Gastroesophageal sphincter (tissue), 3 donors: ENCODE results near the gene SIPA1L3.

Experiments used
- POLR2A ChIP-seq, 2 donors: fragments of 450-650 bp; IDR thresholded peaks; one replicate each; pipeline ENCODE4 v1.6.1; 2017; ENCODE audit warnings: antibody characterized with exemption in 2 of 2, mild to moderate bottlenecking in 2 of 2, moderate library complexity in 1 of 2
- POLR2AphosphoS5 ChIP-seq: sonication (generic); formaldehyde crosslinking; IDR thresholded peaks from one replicate; pipeline ENCODE4 v1.6.1; 2017; ENCODE audit warnings: antibody characterized with exemption
- TF ChIP-seq, protein P1 (sequence below), 4 experiments: fragments of 200-600 bp in 2 of 4; fragments of 450-650 bp in 2 of 4; sonication (generic) in 1 of 4; IDR thresholded peaks; one replicate each; pipeline ENCODE4 v1.5.1; 2017 to 2019; ENCODE audit warnings: antibody characterized with exemption in 4 of 4, mild to moderate bottlenecking in 2 of 4, moderate library complexity in 2 of 4

DNA sequence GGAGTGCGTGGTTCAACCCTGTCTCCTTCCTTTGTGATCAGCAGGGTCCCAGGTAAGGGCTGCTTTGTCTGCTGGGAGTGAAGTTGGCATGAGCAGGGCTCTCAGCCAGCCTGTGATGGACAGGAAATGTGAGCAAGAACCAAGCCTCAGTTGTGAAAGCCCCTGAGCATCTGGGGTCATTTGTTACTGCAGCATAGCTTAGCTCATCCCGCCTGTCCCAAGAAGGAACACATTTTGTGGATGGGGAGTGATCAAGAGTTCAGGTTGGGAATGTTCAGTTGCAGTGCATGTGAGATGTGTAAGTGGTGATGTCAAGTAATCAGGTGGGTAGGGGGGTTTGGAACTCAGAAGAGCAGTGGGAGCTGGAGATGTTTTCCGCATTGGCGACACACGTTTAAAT, 164.6 kb downstream of the SIPA1L3 start:
- TF ChIP-seq, protein P1, sequence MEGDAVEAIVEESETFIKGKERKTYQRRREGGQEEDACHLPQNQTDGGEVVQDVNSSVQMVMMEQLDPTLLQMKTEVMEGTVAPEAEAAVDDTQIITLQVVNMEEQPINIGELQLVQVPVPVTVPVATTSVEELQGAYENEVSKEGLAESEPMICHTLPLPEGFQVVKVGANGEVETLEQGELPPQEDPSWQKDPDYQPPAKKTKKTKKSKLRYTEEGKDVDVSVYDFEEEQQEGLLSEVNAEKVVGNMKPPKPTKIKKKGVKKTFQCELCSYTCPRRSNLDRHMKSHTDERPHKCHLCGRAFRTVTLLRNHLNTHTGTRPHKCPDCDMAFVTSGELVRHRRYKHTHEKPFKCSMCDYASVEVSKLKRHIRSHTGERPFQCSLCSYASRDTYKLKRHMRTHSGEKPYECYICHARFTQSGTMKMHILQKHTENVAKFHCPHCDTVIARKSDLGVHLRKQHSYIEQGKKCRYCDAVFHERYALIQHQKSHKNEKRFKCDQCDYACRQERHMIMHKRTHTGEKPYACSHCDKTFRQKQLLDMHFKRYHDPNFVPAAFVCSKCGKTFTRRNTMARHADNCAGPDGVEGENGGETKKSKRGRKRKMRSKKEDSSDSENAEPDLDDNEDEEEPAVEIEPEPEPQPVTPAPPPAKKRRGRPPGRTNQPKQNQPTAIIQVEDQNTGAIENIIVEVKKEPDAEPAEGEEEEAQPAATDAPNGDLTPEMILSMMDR (IDR thresholded peaks at IDR 0.05) = no peak
- TF ChIP-seq POLR2A (IDR thresholded peaks at IDR 0.05) = no peak
- no peak for TF ChIP-seq POLR2AphosphoS5
